GM21717 (cell line): Measurements from ENCODE around the gene OR6X1.
A peak's percentile ranks its signal among the peaks of the same experiment; 100 is the strongest.

Experiments
- ATAC-seq: cut with Tn5 transposase; IDR thresholded peaks from one replicate; pipeline ENCODE4 v1.9.1; 2021; ENCODE audit warnings: mild to moderate bottlenecking, moderate library complexity; ENCODE audit not compliant: unreplicated experiment

The OR6X1 gene

GRCh38 chr11:123754101-123754568 is at the start of gene OR6X1:
OR6X1 (minus strand) TSS chr11:123754518; CDS start chr11:123754518, 0 bp downstream.
- no peak for ATAC-seq

GRCh38 chr11:123801765-123802164 is 47.4 kb upstream of the OR6X1 start:
- no peak for ATAC-seq

- ATAC-seq: no peak
These were observed 45.7 kb upstream of the OR6X1 start for GRCh38 chr11:123800036-123800435.

- no peak for ATAC-seq
These were observed 45.1 kb upstream of the OR6X1 start for GRCh38 chr11:123799438-123799837.

- no peak for ATAC-seq
These were observed 44.4 kb upstream of the OR6X1 start for GRCh38 chr11:123798513-123799252.

GRCh38 chr11:123798079-123798478 is 43.8 kb upstream of the OR6X1 start:
- no peak for ATAC-seq

GRCh38 chr11:123797541-123797940 is 43.2 kb upstream of the OR6X1 start:
- no peak for ATAC-seq

- ATAC-seq: no peak
These were observed 42.8 kb upstream of the OR6X1 start for GRCh38 chr11:123797114-123797513.

GRCh38 chr11:123796226-123796625 is 41.9 kb upstream of the OR6X1 start:
- no peak for ATAC-seq

GRCh38 chr11:123783536-123783935 is 29.2 kb upstream of the OR6X1 start:
- ATAC-seq: no peak

GRCh38 chr11:123778511-123778910 is 24.2 kb upstream of the OR6X1 start:
- ATAC-seq: no peak

- ATAC-seq: no peak
These were observed 21.6 kb upstream of the OR6X1 start for GRCh38 chr11:123775715-123776549.

- no peak for ATAC-seq
These were observed 21.0 kb upstream of the OR6X1 start for GRCh38 chr11:123775289-123775688.

- no peak for ATAC-seq
These were observed 19.6 kb upstream of the OR6X1 start for GRCh38 chr11:123773959-123774358.

- no peak for ATAC-seq
These were observed 18.7 kb upstream of the OR6X1 start for GRCh38 chr11:123773026-123773425.

- no peak for ATAC-seq
These were observed 17.3 kb upstream of the OR6X1 start for GRCh38 chr11:123771664-123772063.

GRCh38 chr11:123770712-123771111 is 16.4 kb upstream of the OR6X1 start:
- ATAC-seq: no peak

GRCh38 chr11:123765601-123766000 is 11.3 kb upstream of the OR6X1 start:
- no peak for ATAC-seq

- ATAC-seq: no peak
These were observed 8.1 kb upstream of the OR6X1 start for GRCh38 chr11:123762422-123762821.

- peak; percentile 82 for ATAC-seq
These were observed 6.6 kb upstream of the OR6X1 start for GRCh38 chr11:123760894-123761293.

- ATAC-seq: no peak
These were observed 3.7 kb upstream of the OR6X1 start for GRCh38 chr11:123757976-123758375.

GRCh38 chr11:123755813-123756212 is 1.5 kb upstream of the OR6X1 start:
- ATAC-seq: no peak
